ENCODE results near the gene VDAC2.

Gene VDAC2

GRCh38 chr10:75276069-75276872, 65.7 kb downstream of the VDAC2 start:
- TF ChIP-seq CTCF (IDR thresholded peaks at IDR 0.05), result no peak

- TF ChIP-seq CTCF (IDR thresholded peaks at IDR 0.05), result no peak
Measured at GRCh38 chr10:75280236-75280635, 69.6 kb downstream of the VDAC2 start.
